ENCODE results near the gene PFDN4. TPM values are rescaled to one million over a fixed set of nuclear protein-coding genes. Genes with fewer than 3 reads are reported as not detected.

The PFDN4 gene
- polyA plus RNA-seq, 2 of the 4 experiments (the other 2 are of a cell fraction): 140 to 146 TPM

DNA sequence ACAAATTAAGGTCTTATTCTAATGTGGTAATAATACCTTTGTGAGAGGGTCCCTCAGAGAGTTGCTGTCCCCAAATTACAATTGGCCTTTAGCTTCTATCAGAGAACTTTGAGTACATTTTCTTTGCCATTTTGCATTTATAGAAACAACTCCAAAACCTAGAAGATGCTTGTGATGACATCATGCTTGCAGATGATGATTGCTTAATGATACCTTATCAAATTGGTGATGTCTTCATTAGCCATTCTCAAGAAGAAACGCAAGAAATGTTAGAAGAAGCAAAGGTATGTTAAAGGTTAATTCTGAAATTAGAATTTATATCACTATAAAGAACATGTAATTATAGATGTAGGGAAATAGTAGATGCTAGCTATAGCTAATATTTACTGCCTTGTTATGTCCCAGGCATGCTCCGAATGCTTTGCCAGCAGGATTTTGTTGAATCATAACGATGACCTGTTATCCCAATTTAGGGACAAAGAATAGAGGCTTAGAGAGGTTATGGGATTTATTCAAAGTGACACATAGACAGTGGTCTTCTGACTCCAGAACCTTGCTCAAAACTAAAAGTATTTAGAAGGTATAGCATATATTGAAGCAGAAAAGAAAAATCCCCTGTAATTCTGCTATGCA is 7.4 kb downstream of the PFDN4 start:
- POLR2A ChIA-PET: no interaction called here

DNA sequence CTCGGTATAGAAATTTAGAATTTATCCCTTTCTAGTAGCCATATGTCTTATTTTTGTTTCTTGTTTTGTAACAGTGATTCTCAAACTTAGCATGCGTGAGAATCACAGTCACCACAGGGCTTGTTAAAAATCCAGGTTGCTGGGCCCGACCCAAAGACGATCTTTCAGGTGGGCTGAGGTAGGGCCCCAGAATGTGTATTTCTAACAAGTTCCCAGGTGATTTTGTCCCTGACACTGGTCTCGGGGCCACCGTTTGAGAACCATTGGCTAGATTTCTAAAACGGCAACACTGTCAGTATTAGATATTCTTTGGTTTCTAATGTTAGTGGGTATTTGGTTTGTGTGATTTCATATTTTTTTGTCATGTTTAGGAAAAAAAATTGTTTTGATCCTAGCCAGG is 9.9 kb downstream of the PFDN4 start:
- Histone ChIP-seq H3K4me2 (no peak overlapping the region), H3K27ac (no peak overlapping the region), H3K4me3 (no peak overlapping the region), H3K9me3 (no peaks in the 10 kb centered on the region), H3K4me1 (no peaks in the 10 kb centered on the region; the same call in 2 of the 3 replicates)
- POLR2A ChIA-PET: no interaction called here
- no peak for ATAC-seq
- no peak for TF ChIP-seq ZNF302 (CRISPR knock-in tag; IDR thresholded peaks at IDR 0.05)
- TF ChIP-seq ESRRA (IDR thresholded peaks at IDR 0.05; ENCODE audit: borderline replicate concordance, low read length): no peak
- TF ChIP-seq ZC3H11A (IDR thresholded peaks at IDR 0.05): no peak
- no peak for TF ChIP-seq SMC3 (IDR thresholded peaks at IDR 0.05)
- TF ChIP-seq RARB (CRISPR knock-in tag; IDR thresholded peaks at IDR 0.05): no peak
- TF ChIP-seq, protein P1, sequence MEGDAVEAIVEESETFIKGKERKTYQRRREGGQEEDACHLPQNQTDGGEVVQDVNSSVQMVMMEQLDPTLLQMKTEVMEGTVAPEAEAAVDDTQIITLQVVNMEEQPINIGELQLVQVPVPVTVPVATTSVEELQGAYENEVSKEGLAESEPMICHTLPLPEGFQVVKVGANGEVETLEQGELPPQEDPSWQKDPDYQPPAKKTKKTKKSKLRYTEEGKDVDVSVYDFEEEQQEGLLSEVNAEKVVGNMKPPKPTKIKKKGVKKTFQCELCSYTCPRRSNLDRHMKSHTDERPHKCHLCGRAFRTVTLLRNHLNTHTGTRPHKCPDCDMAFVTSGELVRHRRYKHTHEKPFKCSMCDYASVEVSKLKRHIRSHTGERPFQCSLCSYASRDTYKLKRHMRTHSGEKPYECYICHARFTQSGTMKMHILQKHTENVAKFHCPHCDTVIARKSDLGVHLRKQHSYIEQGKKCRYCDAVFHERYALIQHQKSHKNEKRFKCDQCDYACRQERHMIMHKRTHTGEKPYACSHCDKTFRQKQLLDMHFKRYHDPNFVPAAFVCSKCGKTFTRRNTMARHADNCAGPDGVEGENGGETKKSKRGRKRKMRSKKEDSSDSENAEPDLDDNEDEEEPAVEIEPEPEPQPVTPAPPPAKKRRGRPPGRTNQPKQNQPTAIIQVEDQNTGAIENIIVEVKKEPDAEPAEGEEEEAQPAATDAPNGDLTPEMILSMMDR (IDR thresholded peaks at IDR 0.05): no peak
- TF ChIP-seq, protein P2, sequence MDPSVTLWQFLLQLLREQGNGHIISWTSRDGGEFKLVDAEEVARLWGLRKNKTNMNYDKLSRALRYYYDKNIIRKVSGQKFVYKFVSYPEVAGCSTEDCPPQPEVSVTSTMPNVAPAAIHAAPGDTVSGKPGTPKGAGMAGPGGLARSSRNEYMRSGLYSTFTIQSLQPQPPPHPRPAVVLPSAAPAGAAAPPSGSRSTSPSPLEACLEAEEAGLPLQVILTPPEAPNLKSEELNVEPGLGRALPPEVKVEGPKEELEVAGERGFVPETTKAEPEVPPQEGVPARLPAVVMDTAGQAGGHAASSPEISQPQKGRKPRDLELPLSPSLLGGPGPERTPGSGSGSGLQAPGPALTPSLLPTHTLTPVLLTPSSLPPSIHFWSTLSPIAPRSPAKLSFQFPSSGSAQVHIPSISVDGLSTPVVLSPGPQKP (IDR thresholded peaks at IDR 0.05; ENCODE audit: low read depth, low read length): no peak
- TF ChIP-seq CEBPB (IDR thresholded peaks at IDR 0.05): no peak
- TF ChIP-seq FOSL2 (IDR thresholded peaks at IDR 0.05): no peak
- no peak for TF ChIP-seq FOSL2 (CRISPR knock-in tag; IDR thresholded peaks at IDR 0.05)
- no peak for TF ChIP-seq TP53 (CRISPR knock-in tag; IDR thresholded peaks at IDR 0.05)
- TF ChIP-seq MAX (IDR thresholded peaks at IDR 0.05): no peak
- TF ChIP-seq MAFK (IDR thresholded peaks at IDR 0.05; ENCODE audit: partially characterized antibody): no peak
- no peak for TF ChIP-seq EHMT2 (IDR thresholded peaks at IDR 0.05; ENCODE audit: low read depth)
- no peak for TF ChIP-seq HMGXB4 (CRISPR knock-in tag; IDR thresholded peaks at IDR 0.05; ENCODE audit: borderline replicate concordance)
- TF ChIP-seq, protein P3, sequence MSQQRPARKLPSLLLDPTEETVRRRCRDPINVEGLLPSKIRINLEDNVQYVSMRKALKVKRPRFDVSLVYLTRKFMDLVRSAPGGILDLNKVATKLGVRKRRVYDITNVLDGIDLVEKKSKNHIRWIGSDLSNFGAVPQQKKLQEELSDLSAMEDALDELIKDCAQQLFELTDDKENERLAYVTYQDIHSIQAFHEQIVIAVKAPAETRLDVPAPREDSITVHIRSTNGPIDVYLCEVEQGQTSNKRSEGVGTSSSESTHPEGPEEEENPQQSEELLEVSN (IDR thresholded peaks at IDR 0.05; ENCODE audit: borderline replicate concordance, low read depth): no peak
- TF ChIP-seq REST (IDR thresholded peaks at IDR 0.05): no peak
- DNase-seq (ENCODE audit: low read depth in 1 of 2, low spot score in 1 of 2): no peak
- CTCF ChIA-PET: interaction anchor here (2.9 kb wide), 1 partner anchor 430 kb away, joined by 31 read pairs; no protein-coding TSS in a partner anchor
- FAIRE-seq: no peak
- WGBS (ENCODE audit: missing lambda C conversion rate): 90% methylated on average over 7 of the region's 7 CpGs

More for the DNA sequence above, 7.4 kb downstream of the PFDN4 start:
- DNase-seq (ENCODE audit: low read depth in 1 of 2, low spot score in 1 of 2) (no peak), FAIRE-seq (no peak), ATAC-seq (no peak)
- Histone ChIP-seq H3K4me2 (no peak overlapping the region), H3K4me3 (no peak overlapping the region), H3K9me3 (no peaks in the 10 kb centered on the region), H3K27ac (no peak overlapping the region), H3K4me1 (no peaks in the 10 kb centered on the region; the same call in 2 of the 3 replicates)
- TF ChIP-seq RAD21 (conservative IDR thresholded peaks at IDR 0.05 in 1 of 2, IDR thresholded peaks at IDR 0.05 in 1 of 2) (no peak), CBX8 (IDR thresholded peaks at IDR 0.05) (no peak), JUN (IDR thresholded peaks at IDR 0.05) (no peak), CHD2 (IDR thresholded peaks at IDR 0.05; ENCODE audit: low read length, partially characterized antibody) (no peak)
- CTCF ChIA-PET: interaction anchor here (1.4 to 3.6 kb wide), 6 partner anchors 8 to 435 kb away, joined by 5 to 19 read pairs (median 6); no protein-coding TSS in a partner anchor
- 98% methylated on average over 3 of the region's 3 CpGs for WGBS (ENCODE audit: missing lambda C conversion rate)

Data from A549 (cell line).